HG03558 (cell line): Measurements from ENCODE around the gene SPNS2.

Source experiments
- ATAC-seq: cut with Tn5 transposase; IDR thresholded peaks from one replicate; pipeline ENCODE4 v1.9.1; 2021; ENCODE audit warnings: moderate number of reproducible peaks; ENCODE audit not compliant: unreplicated experiment; ENCODE audit errors: extremely low read depth

The SPNS2 gene

GRCh38 chr17:4545217-4545951, 46.7 kb downstream of the SPNS2 start:
- ATAC-seq = no peak

GRCh38 chr17:4547118-4547906, 48.6 kb downstream of the SPNS2 start:
- no peak for ATAC-seq

- ATAC-seq = no peak
Measured at GRCh38 chr17:4548061-4548461, 49.4 kb downstream of the SPNS2 start.

- ATAC-seq = no peak
Measured at GRCh38 chr17:4548721-4549531, 50.2 kb downstream of the SPNS2 start.

- ATAC-seq = no peak
Measured at GRCh38 chr17:4549781-4550533, 51.3 kb downstream of the SPNS2 start.

GRCh38 chr17:4550534-4551039, 51.9 kb downstream of the SPNS2 start:
- no peak for ATAC-seq

- ATAC-seq = no peak
Measured at GRCh38 chr17:4551141-4551540, 52.5 kb downstream of the SPNS2 start.

- no peak for ATAC-seq
Measured at GRCh38 chr17:4551796-4552525, 53.3 kb downstream of the SPNS2 start.

- ATAC-seq = no peak
Measured at GRCh38 chr17:4553669-4554068, 55.0 kb downstream of the SPNS2 start.

GRCh38 chr17:4554441-4554996, 55.8 kb downstream of the SPNS2 start:
- no peak for ATAC-seq

GRCh38 chr17:4554997-4555799, 56.5 kb downstream of the SPNS2 start, which contains the start of gene MYBBP1A:
Gene MYBBP1A (minus strand): TSS chr17:4555384. CDS start chr17:4555324, 60 bp downstream.
- peak; percentile 50 for ATAC-seq

- no peak for ATAC-seq
Measured at GRCh38 chr17:4555873-4556759, 57.4 kb downstream of the SPNS2 start.

- no peak for ATAC-seq
Measured at GRCh38 chr17:4556996-4557395, 58.3 kb downstream of the SPNS2 start.

GRCh38 chr17:4557626-4558346, 59.1 kb downstream of the SPNS2 start:
- no peak for ATAC-seq

GRCh38 chr17:4558347-4558971, 59.8 kb downstream of the SPNS2 start:
- no peak for ATAC-seq
